PC-3 (cell line): ENCODE data around the gene ATP8A2. TPM values are rescaled to one million over a fixed set of nuclear protein-coding genes. Genes with fewer than 3 reads are reported as not detected.

Experiments used
- ATAC-seq: fragments of 200-7000 bp; cut with Tn5 transposase; 2 replicates; pipeline ENCODE4 v1.9.1; 2020; ENCODE audit warnings: mild to moderate bottlenecking, moderate library complexity
- BruUV-seq: library from RNA; stranded (reverse); fragments of 400-500 nt; replicated peaks from 2 replicates; lab custom pipeline; 2021; lab: Mats Ljungman, UMichigan
- CTCF ChIA-PET: fragments of 300-600 bp; sonication (Branson Sonifier 250); formaldehyde crosslinking; loops from one replicate; lab custom pipeline; 2022; ENCODE audit warnings: antibody characterized with exemption; lab: Charles Lee
- POLR2A ChIA-PET: fragments of 300-600 bp; sonication (Branson Sonifier 250); formaldehyde crosslinking; loops from one replicate; lab custom pipeline; 2022; ENCODE audit warnings: antibody characterized with exemption; ENCODE audit not compliant: unreplicated experiment; lab: Charles Lee
- DNase-seq: peaks from one replicate; pipeline ENCODE4 v3.0.0-alpha.2; 2015
- H2AFZ ChIP-seq: fragments of 300-600 bp; sonication (generic); 2 replicates; pipeline ENCODE4 v1.6.0; 2016; ENCODE audit warnings: antibody characterized with exemption, low read length
- H3F3A ChIP-seq: fragments of 300-600 bp; sonication (generic); one replicate; pipeline ENCODE4 v1.6.0; 2017; ENCODE audit warnings: antibody characterized with exemption, low read length, control low read depth, mild to moderate bottlenecking; ENCODE audit not compliant: unreplicated experiment
- H3K27ac ChIP-seq: fragments of 300-600 bp; sonication (generic); 2 replicates; pipeline ENCODE4 v1.5.1; 2016; ENCODE audit warnings: mild to moderate bottlenecking, low read length
- H3K27me3 ChIP-seq: fragments of 300-600 bp; sonication (generic); 2 replicates; pipeline ENCODE4 v1.6.1; 2016; ENCODE audit warnings: low read length, mixed read lengths
- H3K36me3 ChIP-seq: fragments of 300-600 bp; sonication (generic); 2 replicates; pipeline ENCODE4 v1.6.1; 2016; ENCODE audit warnings: low read depth, mixed run types, low read length, mixed read lengths
- H3K4me1 ChIP-seq: fragments of 300-600 bp; sonication (generic); 2 replicates; pipeline ENCODE4 v1.5.1; 2016; ENCODE audit warnings: low read length; ENCODE audit not compliant: insufficient read depth
- H3K4me2 ChIP-seq: fragments of 300-600 bp; sonication (generic); 2 replicates; pipeline ENCODE4 v1.6.0; 2016; ENCODE audit warnings: low read length
- H3K4me3 ChIP-seq: fragments of 300-600 bp; sonication (generic); 2 replicates; pipeline ENCODE4 v1.5.1; 2016; ENCODE audit warnings: mild to moderate bottlenecking, low read length, mixed read lengths
- H3K79me2 ChIP-seq: fragments of 300-600 bp; sonication (generic); 2 replicates; pipeline ENCODE4 v1.6.1; 2017; ENCODE audit warnings: low read length, mixed read lengths
- H3K9ac ChIP-seq: fragments of 300-600 bp; sonication (generic); 2 replicates; pipeline ENCODE4 v1.6.0; 2016; ENCODE audit warnings: mild to moderate bottlenecking, low read length
- H3K9me2 ChIP-seq: fragments of 300-600 bp; sonication (generic); replicated peaks from 2 replicates; pipeline ENCODE4 v1.6.1; 2016; ENCODE audit warnings: mixed run types, low read length, mixed read lengths
- H3K9me3 ChIP-seq: fragments of 300-600 bp; sonication (generic); 2 replicates; pipeline ENCODE4 v1.6.1; 2016; ENCODE audit warnings: low read length, mixed read lengths
- H4K20me1 ChIP-seq: fragments of 300-600 bp; sonication (generic); 2 replicates; pipeline ENCODE4 v1.6.1; 2016; ENCODE audit warnings: low read length, mixed read lengths
- CTCF ChIP-seq: fragments of 300-600 bp; sonication (generic); conservative IDR thresholded peaks from 2 replicates; pipeline ENCODE4 v1.5.1; 2017; ENCODE audit warnings: antibody characterized with exemption, low read depth, mild to moderate bottlenecking, low read length
- EZH2 ChIP-seq: fragments of 300-600 bp; sonication (generic); IDR thresholded peaks from one replicate; pipeline ENCODE4 v1.6.1; 2017; ENCODE audit warnings: antibody characterized with exemption, mild to moderate bottlenecking, low read length; ENCODE audit not compliant: unreplicated experiment
- EZH2phosphoT487 ChIP-seq: fragments of 300-600 bp; sonication (generic); IDR thresholded peaks from 2 replicates; pipeline ENCODE4 v1.6.1; 2018; ENCODE audit warnings: mild to moderate bottlenecking, antibody characterized with exemption, low read length, borderline replicate concordance
- intact Hi-C: fragments of 100-400 bp; cut with micrococcal nuclease; formaldehyde crosslinking; loops from 2 replicates; pipeline ENCODE4 v1.9.0; 2023
- total RNA-seq: library from RNA; depleted of rRNA; stranded (reverse); fragments of >200 nt; gene quantifications from 2 replicates; pipeline ENCODE4 v1.2.3, GENCODE V29; 2014

The ATP8A2 gene
- total RNA-seq, 1 experiment from 2014 or later: 0.04 TPM

DNA sequence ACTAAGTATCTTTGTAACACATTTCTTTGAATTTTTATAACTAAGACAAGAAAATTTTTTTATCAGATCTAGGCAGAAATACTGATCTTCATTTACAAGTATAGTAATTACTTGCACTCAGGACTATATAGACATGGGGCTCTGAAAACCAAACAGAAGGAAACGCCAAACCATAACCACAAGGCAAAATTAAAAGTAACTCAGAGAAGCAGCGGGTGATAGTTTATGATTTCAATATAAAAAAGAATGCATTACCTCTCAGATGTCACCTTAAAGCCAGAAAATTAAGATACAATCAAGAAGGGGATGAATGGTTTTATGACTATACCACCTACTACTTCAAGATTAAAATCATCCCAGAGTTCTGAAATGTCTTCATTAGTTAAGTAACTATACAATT, 673.4 kb downstream of the ATP8A2 start:
- Histone ChIP-seq H3K4me1 (peaks cover 11% of the 10 kb centered on the region), H3F3A (no peaks in the 10 kb centered on the region), H4K20me1 (no peaks in the 10 kb centered on the region), H3K36me3 (no peaks in the 10 kb centered on the region), H3K27ac (no peak overlapping the region), H3K4me3 (no peak overlapping the region), H3K9me2 (no peaks in the 10 kb centered on the region), H3K4me2 (no peak overlapping the region), H2AFZ (no peak overlapping the region), H3K27me3 (no peaks in the 10 kb centered on the region), H3K9me3 (no peaks in the 10 kb centered on the region), H3K9ac (no peak overlapping the region), H3K79me2 (no peaks in the 10 kb centered on the region)
- intact Hi-C loops: loop anchor here (5.0 kb wide), 1 partner anchor 143 kb away; no protein-coding TSS in a partner anchor
- TF ChIP-seq EZH2phosphoT487: no peak
- no peak for TF ChIP-seq CTCF
- TF ChIP-seq EZH2: no peak
- ChIA-PET POLR2A (no interaction called here), CTCF (no interaction called here)
- ATAC-seq: no peak
- DNase-seq: no peak
- no TSS peak for BruUV-seq

DNA sequence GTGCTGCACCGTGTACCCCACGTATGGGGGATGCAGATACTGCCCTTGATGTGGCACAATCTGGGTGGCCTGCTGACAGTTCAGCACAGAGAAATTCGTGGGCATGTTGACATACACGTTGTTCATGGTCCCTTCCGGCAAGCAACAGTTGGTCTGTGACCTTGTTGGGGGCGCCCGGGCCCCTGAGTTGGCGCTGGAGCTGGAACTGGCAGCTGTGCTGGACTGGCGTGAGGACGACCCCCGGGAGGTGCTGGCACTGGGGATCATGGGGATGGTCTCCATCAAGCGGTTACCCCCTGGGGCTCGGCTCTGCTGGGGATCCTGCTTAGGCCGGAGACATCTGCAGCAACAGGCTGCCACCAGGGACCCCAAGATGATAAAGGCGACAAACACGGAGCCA, 674.9 kb downstream of the ATP8A2 start:
- POLR2A ChIA-PET: no interaction called here
- intact Hi-C loops: loop anchor here (5.0 kb wide), 1 partner anchor 144 kb away; no protein-coding TSS in a partner anchor
- Histone ChIP-seq H3K36me3 (no peaks in the 10 kb centered on the region), H3K4me3 (no peak overlapping the region), H3K4me2 (no peak overlapping the region), H3K9me2 (no peaks in the 10 kb centered on the region), H3K4me1 (peaks cover 11% of the 10 kb centered on the region), H3F3A (no peaks in the 10 kb centered on the region), H3K9me3 (no peaks in the 10 kb centered on the region), H3K27me3 (no peaks in the 10 kb centered on the region), H3K79me2 (no peaks in the 10 kb centered on the region), H2AFZ (no peak overlapping the region), H3K27ac (no peak overlapping the region), H4K20me1 (no peaks in the 10 kb centered on the region), H3K9ac (no peak overlapping the region)
- CTCF ChIA-PET: no interaction called here
- no peak for TF ChIP-seq EZH2phosphoT487
- no peak for TF ChIP-seq EZH2
- TF ChIP-seq CTCF: no peak
- no TSS peak for BruUV-seq
- DNase-seq (no peak), ATAC-seq (no peak)

DNA sequence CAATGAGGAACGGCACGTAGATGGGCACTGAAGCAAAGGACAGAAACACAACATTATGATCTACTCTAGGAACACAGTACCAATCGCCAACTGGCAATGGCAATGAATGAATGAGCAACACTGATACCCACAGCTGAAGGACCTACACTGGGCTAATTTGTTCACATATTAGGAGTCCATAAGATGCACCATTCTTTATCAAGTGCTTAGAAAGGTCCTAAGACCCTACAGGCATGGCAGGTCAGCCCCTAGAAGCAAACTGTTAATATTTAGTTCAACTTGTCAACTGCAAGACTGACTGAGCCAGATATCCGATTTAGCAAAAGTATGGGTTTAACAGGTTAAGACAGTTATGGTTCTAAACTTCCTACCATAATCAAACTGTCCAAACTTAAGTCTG, 675.3 kb downstream of the ATP8A2 start:
- ChIA-PET CTCF (no interaction called here), POLR2A (no interaction called here)
- Histone ChIP-seq H3K27me3 (no peaks in the 10 kb centered on the region), H3K27ac (no peak overlapping the region), H3K9ac (no peak overlapping the region), H3K9me3 (no peaks in the 10 kb centered on the region), H3K4me1 (peaks cover 11% of the 10 kb centered on the region), H3F3A (no peaks in the 10 kb centered on the region), H2AFZ (no peak overlapping the region), H3K4me3 (no peak overlapping the region), H3K79me2 (no peaks in the 10 kb centered on the region), H3K9me2 (no peaks in the 10 kb centered on the region), H4K20me1 (no peaks in the 10 kb centered on the region), H3K36me3 (no peaks in the 10 kb centered on the region), H3K4me2 (no peak overlapping the region)
- TF ChIP-seq CTCF (no peak), EZH2phosphoT487 (no peak), EZH2 (no peak)
- BruUV-seq: no TSS peak
- intact Hi-C loops: loop anchor here (5.0 kb wide), 1 partner anchor 145 kb away; no protein-coding TSS in a partner anchor
- DNase-seq: no peak
- ATAC-seq: no peak
